Activated naive CD8-positive, alpha-beta T cell treated with anti-CD3 and anti-CD28 coated beads, Interleukin-2, amount 10 ng/mL, durations not matched to agents 7 days and 5 days (primary cell): ENCODE measurements around the gene ITPK1. TPM values are rescaled to one million over a fixed set of nuclear protein-coding genes. Genes with fewer than 3 reads are reported as not detected.

Experiments
- ATAC-seq: fragments of 150-1000 bp; cut with Tn5 transposase; one replicate; pipeline ENCODE4 v1.10.0; 2021; ENCODE audit warnings: low read depth, moderate library complexity
- POLR2A ChIA-PET: fragments of 350-600 bp; sonication (Branson Sonifier 250); formaldehyde crosslinking; loops from one replicate; lab custom pipeline; 2021; ENCODE audit warnings: antibody characterized with exemption; lab: Charles Lee
- DNase-seq: peaks from one replicate; pipeline ENCODE4 v3.0.0; 2021
- H3K27ac Mint-ChIP-seq: one replicate; pipeline ENCODE4 v1.8.0; 2022; ENCODE audit warnings: mild to moderate bottlenecking, mixed read lengths
- H3K27me3 Mint-ChIP-seq: one replicate; pipeline ENCODE4 v1.8.0; 2022; ENCODE audit warnings: mild to moderate bottlenecking, moderate library complexity, mixed read lengths
- H3K36me3 Mint-ChIP-seq: one replicate; pipeline ENCODE4 v1.8.0; 2021; ENCODE audit warnings: mild to moderate bottlenecking, mixed read lengths
- H3K4me1 Mint-ChIP-seq: one replicate; pipeline ENCODE4 v1.8.0; 2021; ENCODE audit warnings: mixed read lengths
- H3K4me3 Mint-ChIP-seq: one replicate; pipeline ENCODE4 v1.8.0; 2022; ENCODE audit warnings: mild to moderate bottlenecking, moderate library complexity, mixed read lengths
- H3K9me3 Mint-ChIP-seq: one replicate; pipeline ENCODE4 v1.8.0; 2021; ENCODE audit warnings: mixed read lengths
- total RNA-seq, 2 experiments: library from RNA; stranded (reverse); gene quantifications; one replicate each; pipeline ENCODE4 v1.2.3, GENCODE V29; 2021

ITPK1 gene
- total RNA-seq, 2 experiments from 2014 or later: 89.5 to 94.1 TPM

- ATAC-seq (no peak), DNase-seq (no peak)
- H3K9me3 Mint-ChIP-seq: no peaks in the 10 kb centered on the region
- POLR2A ChIA-PET: no interaction called here
- H3K4me1 Mint-ChIP-seq: no peaks in the 10 kb centered on the region
- no peak overlapping the region for H3K27ac Mint-ChIP-seq
- no peaks in the 10 kb centered on the region for H3K27me3 Mint-ChIP-seq
- H3K4me3 Mint-ChIP-seq: no peak overlapping the region
- H3K36me3 Mint-ChIP-seq: no peaks in the 10 kb centered on the region
These were observed 182.2 kb downstream of the ITPK1 start for GRCh38 chr14:92933481-92933880.

- Mint-ChIP-seq H3K27me3 (no peaks in the 10 kb centered on the region), H3K27ac (no peak overlapping the region), H3K36me3 (no peaks in the 10 kb centered on the region), H3K4me3 (no peak overlapping the region), H3K4me1 (no peaks in the 10 kb centered on the region), H3K9me3 (no peaks in the 10 kb centered on the region)
- POLR2A ChIA-PET: no interaction called here
- DNase-seq (no peak), ATAC-seq (no peak)
These were observed 183.0 kb downstream of the ITPK1 start for GRCh38 chr14:92932448-92933395.

- DNase-seq (no peak), ATAC-seq (no peak)
- Mint-ChIP-seq H3K9me3 (no peaks in the 10 kb centered on the region), H3K36me3 (no peaks in the 10 kb centered on the region), H3K27ac (no peak overlapping the region), H3K27me3 (no peaks in the 10 kb centered on the region), H3K4me3 (no peak overlapping the region), H3K4me1 (no peaks in the 10 kb centered on the region)
- POLR2A ChIA-PET: no interaction called here
These were observed 183.9 kb downstream of the ITPK1 start for GRCh38 chr14:92931681-92932447.

- Mint-ChIP-seq H3K27me3 (no peaks in the 10 kb centered on the region), H3K27ac (no peak overlapping the region), H3K36me3 (no peaks in the 10 kb centered on the region), H3K4me1 (no peaks in the 10 kb centered on the region), H3K9me3 (no peaks in the 10 kb centered on the region), H3K4me3 (no peak overlapping the region)
- no peak for ATAC-seq
- no peak for DNase-seq
- POLR2A ChIA-PET: no interaction called here
These were observed 184.8 kb downstream of the ITPK1 start for GRCh38 chr14:92930737-92931602.

GRCh38 chr14:92929689-92930608 lies 185.8 kb downstream of the ITPK1 start:
- ATAC-seq (no peak), DNase-seq (no peak)
- no peak overlapping the region for H3K4me3 Mint-ChIP-seq
- H3K27ac Mint-ChIP-seq: no peak overlapping the region
- POLR2A ChIA-PET: no interaction called here
- H3K9me3 Mint-ChIP-seq: no peaks in the 10 kb centered on the region
- H3K27me3 Mint-ChIP-seq: no peaks in the 10 kb centered on the region
- H3K36me3 Mint-ChIP-seq: no peaks in the 10 kb centered on the region
- no peaks in the 10 kb centered on the region for H3K4me1 Mint-ChIP-seq

- POLR2A ChIA-PET: no interaction called here
- ATAC-seq (no peak), DNase-seq (no peak)
- Mint-ChIP-seq H3K27ac (no peak overlapping the region), H3K36me3 (no peaks in the 10 kb centered on the region), H3K9me3 (no peaks in the 10 kb centered on the region), H3K4me3 (no peak overlapping the region), H3K27me3 (no peaks in the 10 kb centered on the region), H3K4me1 (no peaks in the 10 kb centered on the region)
These were observed 186.6 kb downstream of the ITPK1 start for GRCh38 chr14:92928961-92929688.

- POLR2A ChIA-PET: no interaction called here
- H3K4me3 Mint-ChIP-seq: no peak overlapping the region
- DNase-seq (no peak), ATAC-seq (no peak)
- no peaks in the 10 kb centered on the region for H3K4me1 Mint-ChIP-seq
- no peaks in the 10 kb centered on the region for H3K36me3 Mint-ChIP-seq
- H3K27ac Mint-ChIP-seq: no peak overlapping the region
- no peaks in the 10 kb centered on the region for H3K27me3 Mint-ChIP-seq
- H3K9me3 Mint-ChIP-seq: no peaks in the 10 kb centered on the region
These were observed 187.5 kb downstream of the ITPK1 start for GRCh38 chr14:92928258-92928629.

- H3K36me3 Mint-ChIP-seq: no peaks in the 10 kb centered on the region
- no peak for DNase-seq
- H3K27me3 Mint-ChIP-seq: peaks cover 1% of the 10 kb centered on the region
- H3K9me3 Mint-ChIP-seq: no peaks in the 10 kb centered on the region
- no peaks in the 10 kb centered on the region for H3K4me1 Mint-ChIP-seq
- no peak overlapping the region for H3K4me3 Mint-ChIP-seq
- POLR2A ChIA-PET: no interaction called here
- H3K27ac Mint-ChIP-seq: no peak overlapping the region
- ATAC-seq: no peak
These were observed 188.1 kb downstream of the ITPK1 start for GRCh38 chr14:92927349-92928257.

GRCh38 chr14:92926931-92927330 lies 188.8 kb downstream of the ITPK1 start:
- Mint-ChIP-seq H3K4me3 (no peak overlapping the region), H3K9me3 (no peaks in the 10 kb centered on the region), H3K27me3 (peaks cover 8% of the 10 kb centered on the region), H3K27ac (no peak overlapping the region), H3K36me3 (no peaks in the 10 kb centered on the region), H3K4me1 (peaks cover 3% of the 10 kb centered on the region)
- ATAC-seq (no peak), DNase-seq (no peak)
- POLR2A ChIA-PET: no interaction called here

- Mint-ChIP-seq H3K9me3 (no peaks in the 10 kb centered on the region), H3K27me3 (peaks cover 12% of the 10 kb centered on the region), H3K27ac (no peak overlapping the region), H3K4me3 (no peak overlapping the region), H3K36me3 (no peaks in the 10 kb centered on the region), H3K4me1 (peaks cover 3% of the 10 kb centered on the region)
- ATAC-seq (no peak), DNase-seq (no peak)
- POLR2A ChIA-PET: no interaction called here
These were observed 189.4 kb downstream of the ITPK1 start for GRCh38 chr14:92926180-92926845.

- H3K9me3 Mint-ChIP-seq: no peaks in the 10 kb centered on the region
- ATAC-seq: no peak
- POLR2A ChIA-PET: no interaction called here
These were observed 190.3 kb downstream of the ITPK1 start for GRCh38 chr14:92925446-92925845.

More at GRCh38 chr14:92925446-92925845, 190.3 kb downstream of the ITPK1 start:
- H3K27me3 Mint-ChIP-seq: peaks cover 12% of the 10 kb centered on the region
- DNase-seq: no peak
- no peak overlapping the region for H3K27ac Mint-ChIP-seq
- H3K36me3 Mint-ChIP-seq: no peaks in the 10 kb centered on the region
- peaks cover 3% of the 10 kb centered on the region for H3K4me1 Mint-ChIP-seq
- no peak overlapping the region for H3K4me3 Mint-ChIP-seq
